GM19397 (cell line): ENCODE results near the gene CMTM8.
"Not testable (repeated sequence)": the region's sequence is repeated elsewhere in the genome, so short reads cannot be mapped to it uniquely, and the experiment has no call there.

ENCODE experiments used
- ATAC-seq: cut with Tn5 transposase; IDR thresholded peaks from one replicate; pipeline ENCODE4 v1.9.1; 2021; ENCODE audit warnings: mild to moderate bottlenecking, moderate library complexity; ENCODE audit not compliant: unreplicated experiment

CMTM8 gene

DNA sequence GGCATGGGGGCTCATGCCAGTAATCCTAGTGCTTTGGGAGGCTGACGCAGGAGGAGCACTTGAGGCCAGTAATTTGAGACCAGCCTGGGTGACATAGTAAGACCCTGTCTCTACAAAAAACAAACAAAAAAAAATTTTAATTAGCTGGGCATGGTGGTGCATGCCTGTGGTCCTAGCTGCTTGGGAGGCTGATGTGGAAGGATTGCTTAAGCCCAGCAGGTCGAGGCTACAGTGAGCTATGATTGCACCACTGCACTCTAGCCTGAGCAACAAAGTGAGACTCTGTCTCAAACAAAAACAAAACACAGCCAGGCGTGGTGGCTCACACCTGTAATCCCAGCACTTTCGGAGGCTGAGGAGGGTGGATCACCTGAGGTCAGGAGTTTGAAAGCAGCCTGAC lies 9.7 kb upstream of the CMTM8 start:
- ATAC-seq = not testable (repeated sequence)

DNA sequence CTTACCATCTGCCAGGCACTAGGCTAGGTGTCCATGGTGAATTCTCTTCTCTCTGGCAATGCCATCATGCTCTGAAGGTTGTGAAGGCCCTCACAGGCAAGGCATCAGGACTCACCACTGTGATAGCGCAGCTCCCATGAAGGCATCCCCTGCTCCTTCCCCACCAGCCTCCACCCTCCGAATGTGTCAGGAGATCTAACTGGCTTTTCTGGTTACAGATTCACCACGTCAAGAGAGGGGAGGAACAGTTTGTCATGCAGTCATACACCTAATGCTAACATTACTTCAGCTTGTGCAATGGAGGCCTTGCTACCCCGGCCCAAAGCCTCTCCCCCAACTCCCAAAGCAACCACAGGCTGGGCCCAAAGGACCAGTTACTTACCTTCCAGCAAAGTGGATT lies 8.9 kb upstream of the CMTM8 start:
- no peak for ATAC-seq

DNA sequence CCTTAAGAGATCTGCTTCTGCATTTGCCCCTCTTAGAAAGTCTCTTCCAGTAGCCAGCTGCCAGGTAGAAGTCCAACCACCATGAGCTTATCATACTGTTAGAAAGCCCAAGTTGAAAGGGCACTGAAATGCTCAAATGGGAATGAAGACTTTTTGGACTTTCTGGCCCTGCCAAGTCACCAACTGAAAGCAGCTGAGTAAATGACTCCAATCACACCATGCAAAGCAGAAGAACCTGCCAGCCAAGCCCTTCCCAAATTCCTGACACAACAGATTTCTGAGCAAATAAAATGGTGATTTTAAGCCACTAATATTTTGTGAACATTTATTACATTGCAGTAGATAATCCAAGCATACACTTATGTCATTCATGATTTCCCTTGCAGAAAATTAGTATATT lies 2.1 kb upstream of the CMTM8 start:
- no peak for ATAC-seq

DNA sequence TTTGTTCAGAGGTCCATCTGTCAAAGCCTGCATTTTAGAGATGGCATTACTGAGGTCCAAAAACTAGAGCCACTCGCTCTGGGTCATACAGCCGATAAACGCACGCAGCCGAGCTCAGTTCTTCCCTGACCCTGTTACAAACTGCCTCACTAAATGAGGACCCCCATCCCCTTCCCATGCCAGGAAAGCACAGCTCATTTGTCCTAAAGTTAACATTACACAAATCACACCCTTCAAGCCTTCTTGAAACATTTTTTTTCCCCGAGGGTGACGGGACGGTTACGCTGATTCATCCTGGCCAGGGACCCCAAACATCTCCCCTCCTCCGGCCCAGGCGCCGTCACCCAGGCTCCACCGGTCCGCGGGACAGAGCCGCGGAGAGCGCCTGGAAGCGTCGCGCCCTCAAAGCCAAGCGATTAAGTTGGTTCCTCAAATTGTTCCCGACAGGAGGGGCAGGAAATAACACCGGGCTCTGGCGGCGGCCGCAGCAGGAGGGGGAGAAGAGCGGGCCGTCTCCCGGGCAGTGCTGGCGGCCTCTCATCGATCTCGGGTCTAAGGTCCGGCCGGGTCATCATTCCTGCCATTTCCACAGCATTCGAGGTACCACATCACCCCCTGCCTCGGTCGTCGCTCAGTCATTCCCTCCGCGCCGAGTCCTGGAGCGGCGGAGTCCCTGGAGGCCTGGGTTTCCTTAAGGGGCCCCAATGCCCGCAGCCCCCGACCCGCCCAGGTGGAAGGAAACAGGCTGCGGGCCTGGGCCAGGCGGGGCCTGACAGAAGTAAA lies 619 bp upstream of the CMTM8 start:
- peak; percentile 17 for ATAC-seq

DNA sequence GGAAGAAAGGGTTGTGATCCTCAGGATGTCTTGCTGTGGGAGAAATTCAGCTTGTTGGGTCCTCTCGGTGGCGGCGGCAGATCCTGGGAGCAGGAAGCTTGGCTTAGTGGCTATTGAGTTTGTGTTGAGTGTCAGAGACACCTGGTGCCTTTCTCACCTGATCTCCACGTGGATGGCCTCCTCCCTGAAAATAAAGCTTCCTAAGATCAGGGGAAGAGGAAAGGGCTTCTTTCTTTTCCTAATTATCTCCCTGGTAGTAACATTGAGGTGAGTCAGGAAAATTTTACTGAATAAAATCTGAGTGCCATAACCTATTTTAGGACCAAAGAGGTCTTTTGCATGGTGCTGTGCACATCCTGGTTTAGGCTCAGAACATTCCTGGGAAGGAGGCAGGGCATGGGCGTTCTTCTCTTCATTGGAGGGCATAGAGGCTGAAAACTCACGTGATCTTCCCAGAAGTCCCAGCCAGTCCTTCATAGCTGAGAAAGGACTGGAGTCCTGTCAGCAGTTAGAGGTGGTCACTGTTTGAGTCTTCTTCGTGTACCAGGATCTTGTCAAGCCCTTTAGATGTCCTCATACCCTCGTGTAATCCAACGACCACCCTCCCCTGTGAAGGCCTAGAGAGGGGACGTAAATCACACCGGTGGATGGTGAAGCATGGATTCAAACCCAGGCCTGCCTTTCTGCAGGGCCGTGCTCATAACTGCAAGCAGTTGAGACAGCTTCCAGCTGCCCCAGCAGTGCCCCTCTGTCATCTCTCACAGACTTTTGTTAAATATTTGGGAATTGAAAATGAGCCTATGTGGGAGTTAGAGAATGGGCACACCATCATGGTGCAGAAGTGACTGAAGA lies 1.1 kb downstream of the CMTM8 start:
- ATAC-seq = no peak

DNA sequence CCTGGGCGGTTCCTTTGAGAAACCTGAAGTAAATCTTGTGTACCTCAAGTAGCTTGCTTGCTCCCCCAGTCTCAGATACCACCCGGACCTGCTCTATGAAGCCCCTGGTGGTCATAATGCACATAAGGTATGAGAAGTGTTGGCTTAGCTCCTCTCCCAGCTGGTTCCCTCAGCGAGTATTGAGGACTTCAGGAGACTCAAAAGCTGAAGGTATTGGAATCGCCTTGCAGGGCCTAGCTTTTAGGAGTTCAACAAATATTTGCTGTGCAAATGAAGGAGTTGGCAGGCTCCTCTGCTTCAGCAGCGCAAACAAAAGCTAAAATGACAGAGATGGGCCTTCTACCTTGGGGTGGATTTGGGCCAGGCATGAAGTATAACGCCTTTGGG lies 1.7 kb downstream of the CMTM8 start:
- no peak for ATAC-seq

DNA sequence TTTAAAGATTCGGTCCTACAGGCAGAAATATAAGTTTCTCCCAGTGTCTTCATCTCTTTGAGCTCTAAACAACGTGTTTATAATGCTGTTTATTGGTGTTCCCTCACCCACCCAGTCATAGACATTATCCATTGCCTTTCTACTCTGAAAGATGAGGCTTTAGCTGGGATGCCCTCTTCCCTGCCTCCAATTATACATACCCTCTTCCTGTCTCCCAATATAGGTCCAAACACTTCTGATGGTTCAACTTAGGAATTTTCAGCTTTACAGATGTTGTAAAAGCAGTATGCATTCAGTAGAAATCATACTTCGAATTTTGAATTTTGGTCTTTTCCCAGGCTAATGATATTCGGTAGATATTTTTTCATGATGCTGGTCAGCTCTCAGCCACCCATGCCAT lies 2.6 kb downstream of the CMTM8 start:
- ATAC-seq = no peak

DNA sequence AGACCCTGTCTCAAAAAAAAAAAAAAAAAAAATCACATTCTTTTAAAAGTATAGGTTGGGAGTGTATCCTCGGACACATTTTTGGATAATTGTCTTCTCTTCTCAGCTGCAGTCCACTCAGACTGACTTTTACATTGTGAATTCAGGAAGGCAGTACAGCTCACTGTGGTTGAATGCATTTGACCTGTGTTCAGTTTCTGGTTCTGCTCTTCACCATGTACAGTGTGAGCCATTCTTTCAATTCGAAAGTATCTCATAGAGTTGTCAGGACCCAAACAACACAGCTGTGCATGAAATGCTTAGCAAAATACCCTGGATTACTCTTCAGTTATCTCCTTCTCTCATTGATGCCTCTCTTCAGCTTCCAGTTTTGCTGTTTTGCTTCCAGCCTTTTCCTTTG lies 5.0 kb downstream of the CMTM8 start:
- ATAC-seq = no peak

DNA sequence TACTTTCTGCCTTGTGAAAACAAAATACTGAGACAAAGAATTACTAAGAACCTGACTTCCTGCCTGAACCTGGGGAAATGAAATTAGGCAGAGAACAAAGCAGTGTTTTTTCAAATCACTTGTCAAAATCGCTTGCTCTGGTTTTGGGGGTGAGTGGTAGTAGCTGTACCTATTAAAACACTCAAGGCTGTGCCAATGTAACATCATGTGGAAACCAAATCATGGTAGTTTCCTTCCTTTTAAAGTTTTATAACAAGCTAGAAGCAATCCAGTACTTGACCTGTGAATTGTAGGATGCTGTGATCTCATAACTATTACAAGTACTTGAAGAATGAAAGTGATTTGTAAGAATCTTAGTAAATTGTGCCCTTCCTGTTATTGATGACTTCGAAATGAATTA lies 6.7 kb downstream of the CMTM8 start:
- ATAC-seq = no peak

DNA sequence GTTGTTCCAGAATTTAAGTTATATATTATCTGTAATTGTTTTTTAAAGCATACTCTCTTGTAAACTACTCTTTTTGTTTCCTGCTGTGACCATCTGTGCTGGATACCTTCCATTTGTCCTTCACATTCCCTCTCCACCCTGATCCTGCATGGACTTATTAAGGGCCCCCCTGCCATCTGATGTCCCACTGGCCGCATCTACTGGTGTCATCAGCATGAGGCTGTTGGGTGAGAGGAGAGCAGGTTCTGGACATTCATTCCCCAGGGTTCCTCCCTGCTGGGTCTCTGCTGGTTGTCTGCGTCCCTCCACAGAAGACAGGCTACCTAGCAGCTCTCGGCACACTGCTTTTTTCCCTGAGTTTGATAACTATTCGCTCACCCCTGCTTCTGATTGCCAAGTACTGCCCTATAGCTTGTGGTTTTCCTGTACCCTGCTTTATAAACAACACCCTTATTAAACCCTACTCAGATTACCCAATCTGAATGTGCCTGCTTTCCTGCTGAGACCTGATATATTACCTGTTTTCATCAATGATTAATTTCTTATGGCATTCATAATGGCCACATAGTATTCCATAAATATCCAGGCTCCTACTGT lies 7.7 kb downstream of the CMTM8 start:
- no peak for ATAC-seq

DNA sequence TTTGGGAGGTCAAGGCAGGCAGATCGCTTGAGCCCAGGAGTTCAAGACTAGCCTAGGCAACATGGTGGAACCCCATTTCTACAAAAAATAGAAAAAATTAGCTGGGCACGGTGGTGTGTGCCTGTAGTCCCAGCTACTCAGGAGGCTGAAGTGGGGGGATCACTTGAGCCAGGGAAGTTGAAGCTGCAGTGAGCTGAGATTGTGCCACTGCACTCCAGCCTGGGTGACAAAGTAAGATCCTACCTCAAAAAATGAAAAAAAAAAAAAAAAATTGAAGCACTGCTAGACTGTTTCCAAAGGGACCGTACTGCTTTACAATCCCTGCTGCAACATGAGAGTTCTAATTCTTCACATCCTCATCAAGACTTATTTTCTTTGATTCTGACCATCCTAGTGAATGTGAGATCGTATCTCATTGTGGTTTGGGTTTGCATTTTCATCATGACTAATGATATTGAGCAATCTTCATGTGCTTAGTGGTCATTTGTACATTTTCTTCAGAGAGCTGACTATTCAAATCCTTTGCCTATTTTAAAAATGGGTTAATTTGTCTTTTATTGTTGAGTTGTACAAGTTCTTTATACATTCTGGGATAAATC lies 10.8 kb downstream of the CMTM8 start:
- ATAC-seq = no peak

DNA sequence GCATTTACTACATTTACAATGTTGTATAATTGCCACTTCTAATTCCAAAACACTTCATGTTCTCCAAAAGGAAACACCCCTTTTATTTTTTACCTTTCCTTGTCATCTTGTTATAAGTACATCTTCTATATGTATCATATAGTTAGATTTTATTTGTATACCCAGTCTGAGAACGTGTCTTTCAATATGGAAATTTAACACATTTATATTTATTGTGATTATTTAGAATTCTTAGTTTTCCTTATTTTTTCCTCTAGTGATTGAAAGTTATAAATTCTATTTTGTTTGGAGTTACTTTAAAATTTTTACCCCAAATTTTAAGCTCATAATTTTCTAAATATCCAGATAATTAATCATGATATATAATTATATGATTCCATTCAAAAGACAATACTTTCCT lies 15.8 kb downstream of the CMTM8 start:
- ATAC-seq = no peak

DNA sequence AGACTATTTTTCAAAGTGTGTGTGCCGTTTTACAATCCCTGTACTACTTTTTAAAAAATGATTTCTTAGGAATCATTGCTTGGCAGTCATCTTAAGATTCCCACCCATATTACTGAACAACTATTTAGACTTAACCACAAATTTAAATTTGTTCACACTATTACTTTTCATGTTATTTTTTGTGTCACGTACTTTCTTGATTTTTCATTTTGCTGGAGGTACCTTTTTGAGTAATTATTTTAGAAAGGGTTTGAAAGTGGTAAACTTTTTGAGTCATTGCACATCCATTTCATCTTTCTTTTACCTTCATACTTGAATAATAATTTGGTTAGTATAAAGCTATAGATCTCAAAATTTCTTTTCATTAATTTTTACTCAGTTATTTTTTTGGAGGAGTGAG lies 16.9 kb downstream of the CMTM8 start:
- no peak for ATAC-seq

DNA sequence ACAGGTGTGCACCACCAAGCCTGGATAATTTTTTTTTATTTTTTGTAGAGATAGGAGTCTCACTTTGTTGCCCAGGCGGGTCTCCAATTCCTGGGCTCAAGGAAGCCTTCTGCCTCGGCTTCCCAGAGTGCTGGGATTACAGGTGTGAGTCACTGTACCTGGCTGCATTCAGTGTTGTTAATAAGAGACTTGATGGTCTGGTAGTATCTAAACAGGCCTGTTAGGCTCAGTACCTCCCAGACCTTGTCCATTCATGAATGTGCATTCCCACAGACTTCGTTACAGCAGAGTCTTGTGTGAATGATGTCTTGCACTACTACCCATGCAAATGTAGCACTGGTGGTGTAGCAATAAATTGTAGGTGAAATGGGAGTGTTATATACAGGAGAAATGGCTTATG lies 17.7 kb downstream of the CMTM8 start:
- ATAC-seq = no peak

DNA sequence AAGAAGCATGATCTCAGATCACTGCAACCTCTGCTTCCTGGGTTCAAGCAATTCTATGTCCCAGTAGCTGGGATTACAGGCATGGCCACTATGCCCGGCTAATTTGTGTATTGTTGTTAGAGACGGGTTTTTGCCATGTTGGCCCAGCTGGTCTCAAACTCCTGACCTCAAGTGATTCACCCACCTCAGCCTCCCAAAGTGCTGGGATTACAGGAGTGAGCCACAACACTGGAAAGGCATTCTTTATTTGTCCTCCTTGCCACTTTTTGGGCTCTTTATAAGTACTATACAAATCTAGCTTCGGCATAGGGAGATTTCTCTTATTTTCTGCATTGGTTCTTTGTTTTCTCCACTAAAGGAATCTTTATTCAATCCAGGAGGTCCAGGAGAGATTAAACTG lies 18.6 kb downstream of the CMTM8 start:
- ATAC-seq = no peak

DNA sequence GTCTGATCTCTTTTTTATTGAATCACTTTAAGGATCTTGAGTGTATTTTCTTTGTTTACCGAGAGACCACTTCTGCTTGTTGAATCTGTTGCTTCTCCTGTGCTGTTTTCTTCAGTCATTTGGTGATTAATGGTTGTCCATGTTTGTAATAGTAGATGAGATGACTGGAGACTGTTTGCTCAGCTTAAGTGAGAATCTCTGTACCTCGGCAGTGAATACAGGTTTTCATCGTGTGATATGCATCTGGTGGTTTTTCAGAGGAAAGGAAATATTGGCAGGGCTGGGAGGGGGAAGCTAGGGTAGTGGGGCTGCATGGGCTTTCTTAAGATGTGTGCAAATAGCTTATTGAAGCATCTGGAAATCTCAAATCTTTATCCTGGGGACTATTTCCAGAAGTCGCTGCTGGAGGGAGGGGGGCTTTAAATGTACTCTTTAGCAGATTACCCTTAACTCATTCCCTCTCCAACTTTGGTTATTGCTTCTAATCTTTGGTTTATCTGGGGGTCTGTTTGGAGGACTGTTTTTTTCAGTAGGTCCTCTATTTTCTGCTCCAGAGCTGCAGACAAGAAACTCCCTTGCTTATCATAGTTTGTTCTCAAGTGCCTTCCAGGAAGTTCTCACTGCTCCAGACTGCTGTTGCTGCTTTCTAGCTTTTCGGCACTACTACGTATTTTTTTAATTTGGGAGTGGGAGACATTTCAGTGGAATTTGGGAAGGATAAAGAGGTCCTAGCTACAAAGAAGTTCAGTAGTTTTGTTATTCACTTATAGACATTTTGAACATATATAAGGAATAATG lies 19.4 kb downstream of the CMTM8 start:
- no peak for ATAC-seq

DNA sequence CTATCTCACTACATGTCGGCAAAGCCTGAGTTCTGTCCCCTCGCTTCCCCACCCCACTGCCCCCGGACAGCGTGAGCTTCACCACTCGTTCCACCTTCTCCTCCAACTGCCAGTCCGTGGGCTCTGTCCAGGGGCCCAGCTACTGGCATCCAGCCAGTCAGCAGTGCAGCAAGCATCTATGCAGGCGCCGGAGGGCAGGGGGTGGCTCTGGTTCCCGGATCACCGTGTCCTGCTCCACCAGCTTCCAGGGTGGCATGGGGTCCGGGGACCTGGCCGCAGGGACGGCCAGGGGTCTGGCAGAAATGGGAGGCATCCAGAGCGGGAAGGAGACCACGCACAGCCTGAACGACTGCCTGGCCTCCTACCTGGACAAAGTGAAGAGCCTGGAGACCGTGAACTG lies 20.4 kb downstream of the CMTM8 start:
- no peak for ATAC-seq

DNA sequence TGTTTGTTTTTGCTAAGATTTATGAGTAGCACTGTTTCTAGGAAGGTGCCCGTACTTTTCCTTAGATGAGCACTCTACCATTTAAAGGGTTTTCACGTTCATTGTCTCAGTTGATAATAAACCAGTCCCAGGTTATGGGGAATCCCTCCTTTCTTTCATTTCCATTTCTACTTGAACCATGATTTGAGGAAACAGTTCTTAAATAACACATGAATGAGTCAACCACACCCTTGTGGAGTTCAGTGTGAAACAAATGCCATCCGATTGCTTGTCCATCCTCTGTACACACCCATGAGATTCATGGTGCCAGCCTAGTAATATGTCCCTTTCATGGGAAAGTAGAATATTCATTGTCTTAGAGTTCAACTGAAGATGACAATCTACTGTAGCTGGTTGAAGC lies 23.1 kb downstream of the CMTM8 start:
- no peak for ATAC-seq

DNA sequence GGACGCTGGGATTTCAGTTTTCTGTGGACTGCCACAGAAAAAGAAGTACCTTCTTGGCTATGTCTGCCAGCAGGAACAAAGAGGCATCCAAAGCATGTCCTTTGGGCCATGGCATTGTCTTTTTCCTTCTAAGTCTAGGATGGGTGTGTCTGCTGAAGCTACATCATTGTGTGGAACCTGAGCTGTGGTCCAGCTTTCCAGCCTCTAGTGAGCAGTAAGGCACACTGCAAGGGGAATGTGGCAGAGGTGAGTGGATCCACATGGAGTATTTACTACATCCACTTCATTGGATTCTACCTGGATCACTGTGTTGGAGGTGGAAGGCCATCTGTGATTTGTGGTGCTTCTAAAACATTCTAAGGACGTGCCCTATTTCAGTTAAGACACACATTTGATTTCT lies 23.7 kb downstream of the CMTM8 start:
- no peak for ATAC-seq

DNA sequence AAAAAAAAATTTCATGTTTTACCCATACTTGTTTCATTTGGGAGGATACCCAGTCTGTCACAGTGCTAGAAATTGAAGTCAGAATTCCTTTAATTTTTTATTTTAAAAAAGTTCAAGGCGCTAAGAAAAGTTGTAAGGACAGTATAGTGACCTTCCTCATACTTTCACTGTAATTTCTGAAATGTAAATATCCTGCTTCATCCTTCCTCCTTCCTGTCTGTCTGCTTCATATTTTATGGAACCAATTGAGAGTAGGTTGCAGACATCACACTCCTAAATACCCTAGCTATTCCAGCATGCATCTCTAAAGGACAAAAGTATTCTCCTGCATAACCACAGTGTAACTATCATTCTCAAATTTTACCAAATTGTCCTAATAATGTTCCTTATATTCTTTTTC lies 35.8 kb downstream of the CMTM8 start:
- ATAC-seq = no peak

DNA sequence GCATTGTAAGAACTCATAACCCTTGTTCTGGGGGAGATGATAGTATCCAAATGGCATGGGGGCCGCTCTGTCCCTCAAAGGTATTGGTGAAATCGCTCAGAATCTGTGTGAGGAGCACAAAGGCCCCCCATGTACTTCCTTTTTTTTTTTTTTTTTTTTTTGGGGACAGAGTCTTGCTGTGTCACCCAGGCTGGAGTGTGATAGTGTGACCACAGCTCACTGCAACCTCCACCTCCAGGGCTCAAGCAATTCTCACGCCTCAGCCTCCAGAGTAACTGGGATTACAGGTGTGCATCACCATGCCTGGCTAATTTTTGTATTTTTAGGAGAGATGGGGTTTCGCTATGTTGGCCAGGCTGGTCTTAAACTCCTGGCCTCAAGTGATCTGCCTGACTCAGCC lies 37.0 kb downstream of the CMTM8 start:
- no peak for ATAC-seq
